Myocyte (in vitro differentiated cells): ENCODE results near the gene CAVIN4. TPM values are rescaled to one million over a fixed set of nuclear protein-coding genes. Genes with fewer than 3 reads are reported as not detected.

Experiments
- DNase-seq: peaks from one replicate; pipeline ENCODE4 v3.0.0-alpha.2; 2012; ENCODE audit warnings: low read depth
- total RNA-seq: library from RNA; depleted of rRNA; stranded (reverse); fragments of >200 nt; gene quantifications from 2 replicates; pipeline ENCODE4 v1.2.3, GENCODE V29; 2014

CAVIN4 gene
- total RNA-seq, 1 donor from 2014 or later = 311 TPM

DNA sequence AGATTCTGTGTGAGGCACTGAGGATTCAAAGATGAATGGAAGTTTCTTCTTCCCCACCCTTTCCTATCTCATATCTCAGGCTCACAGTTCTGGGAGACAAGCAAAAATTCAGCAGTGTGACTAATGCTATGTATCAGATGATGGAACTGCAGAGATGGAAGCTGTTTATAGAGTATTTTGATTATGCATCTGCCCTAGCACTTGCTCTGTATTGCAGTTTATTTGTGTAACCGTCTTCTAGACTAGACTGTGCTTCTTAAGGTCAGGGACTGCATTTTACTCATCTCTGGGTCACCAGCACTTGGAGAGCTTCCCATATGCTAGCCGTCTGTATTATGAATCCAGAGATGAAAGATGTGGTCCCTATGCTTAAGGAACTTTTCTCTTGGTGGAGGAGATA lies 12.6 kb downstream of the CAVIN4 start:
- no peak for DNase-seq

DNA sequence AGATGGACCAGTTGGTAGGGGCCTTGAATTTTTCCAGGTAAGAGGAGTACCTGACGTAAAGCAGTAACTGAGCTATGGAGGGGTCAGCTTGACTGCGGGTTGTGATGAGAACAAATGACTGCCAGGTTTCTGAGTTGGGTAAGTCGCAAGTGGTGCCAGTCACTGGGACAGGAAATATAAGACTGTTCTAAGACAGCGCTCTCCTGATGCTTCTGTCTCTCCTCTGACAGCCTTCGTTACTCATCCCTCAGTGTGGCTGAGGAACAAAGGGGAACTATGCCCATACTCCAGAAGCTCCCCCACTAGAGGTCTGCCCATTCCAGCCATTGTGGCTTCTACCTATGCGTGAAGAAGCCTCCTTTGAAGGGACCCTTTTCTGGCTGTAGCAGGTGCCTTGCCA lies 13.3 kb downstream of the CAVIN4 start:
- DNase-seq = no peak

GRCh38 chr9:100591639-100592412 lies 13.9 kb downstream of the CAVIN4 start:
- peak; percentile 83 for DNase-seq

DNA sequence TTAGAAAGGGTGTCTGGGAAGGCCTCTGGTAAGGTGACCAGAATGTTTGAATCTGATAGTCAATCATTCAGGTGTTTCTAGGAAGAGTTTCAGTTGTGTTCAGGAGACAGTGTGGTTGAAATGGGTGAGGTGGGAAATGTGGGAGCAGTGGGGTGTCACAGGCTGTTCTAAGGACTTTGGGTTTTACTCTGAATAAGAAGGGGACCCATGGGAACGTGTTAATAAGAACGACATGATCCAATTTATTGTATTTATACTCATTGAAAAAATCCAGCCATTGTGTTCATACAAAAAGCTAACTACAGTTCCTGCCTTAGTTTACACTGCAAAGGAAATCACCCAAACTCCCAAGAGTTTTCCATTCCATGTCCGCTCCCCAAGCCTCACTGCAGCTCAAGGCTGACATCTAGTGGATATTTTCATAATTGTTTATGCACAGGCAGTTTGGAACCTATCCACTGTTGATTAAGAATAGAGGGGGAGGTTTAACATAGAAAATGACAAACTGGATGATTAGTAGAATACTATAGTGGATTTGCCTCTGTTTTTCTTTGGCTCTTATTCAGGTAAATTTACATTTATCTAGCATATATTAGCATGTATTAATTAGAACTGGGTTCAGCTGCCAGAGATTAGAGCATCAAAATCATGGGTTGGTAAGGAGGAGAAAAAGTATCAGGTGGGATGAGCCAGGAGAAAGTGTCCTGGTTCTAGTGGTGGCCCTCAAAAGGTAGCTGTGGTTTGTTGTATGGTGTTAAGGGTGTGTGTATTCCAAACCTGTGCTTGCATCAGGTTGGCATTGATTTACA lies 17.7 kb downstream of the CAVIN4 start:
- DNase-seq = peak; percentile 82

DNA sequence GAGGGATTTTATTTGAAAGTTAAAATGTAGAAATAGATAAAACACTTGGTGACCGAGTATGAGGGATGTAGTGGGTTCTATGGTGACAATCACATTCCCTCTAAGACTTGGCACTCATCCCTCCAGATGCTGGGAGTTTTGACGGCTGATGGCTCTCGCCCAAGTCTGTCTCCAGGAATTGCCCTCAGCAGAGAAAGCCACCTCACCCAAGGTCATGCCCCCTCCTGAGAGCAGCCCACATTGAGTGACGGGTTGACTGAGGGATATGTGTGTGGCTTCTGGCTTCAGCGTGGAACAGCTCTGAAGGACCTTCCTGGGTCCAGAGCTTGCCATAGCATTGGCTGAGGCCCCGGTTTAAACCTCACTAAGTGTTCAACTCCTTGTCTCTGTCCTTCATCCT lies 19.4 kb downstream of the CAVIN4 start:
- no peak for DNase-seq

GRCh38 chr9:100598641-100599145 lies 20.8 kb downstream of the CAVIN4 start:
- DNase-seq = peak; percentile 75

GRCh38 chr9:100600521-100601079 lies 22.7 kb downstream of the CAVIN4 start:
- DNase-seq = peak; percentile 99

GRCh38 chr9:100601216-100601615 lies 23.3 kb downstream of the CAVIN4 start:
- peak; percentile 74 for DNase-seq

DNA sequence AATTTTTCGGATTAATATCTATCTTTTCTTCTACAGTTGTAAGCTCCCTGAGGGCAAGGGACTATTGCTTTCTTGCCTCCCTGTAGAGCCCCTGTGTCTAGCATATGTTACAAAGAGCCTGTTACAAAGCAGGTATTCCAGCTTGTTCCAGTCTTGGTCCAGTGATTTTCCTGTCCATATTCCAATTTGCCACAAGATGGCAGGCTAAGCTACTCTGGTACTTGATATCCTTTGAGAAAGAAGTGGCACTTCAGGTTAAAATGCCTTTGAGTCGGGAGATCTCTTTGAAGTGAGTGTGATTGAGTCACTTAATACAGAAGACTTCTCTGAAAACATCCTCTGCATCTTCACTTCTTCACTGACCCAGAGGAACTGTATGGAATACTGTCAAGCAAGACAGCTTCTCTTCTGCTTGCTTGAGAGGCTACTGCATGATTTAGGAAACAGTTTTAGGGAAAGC lies 24.5 kb downstream of the CAVIN4 start:
- peak; percentile 78 for DNase-seq

GRCh38 chr9:100605405-100605804 lies 27.5 kb downstream of the CAVIN4 start:
- DNase-seq = no peak

DNA sequence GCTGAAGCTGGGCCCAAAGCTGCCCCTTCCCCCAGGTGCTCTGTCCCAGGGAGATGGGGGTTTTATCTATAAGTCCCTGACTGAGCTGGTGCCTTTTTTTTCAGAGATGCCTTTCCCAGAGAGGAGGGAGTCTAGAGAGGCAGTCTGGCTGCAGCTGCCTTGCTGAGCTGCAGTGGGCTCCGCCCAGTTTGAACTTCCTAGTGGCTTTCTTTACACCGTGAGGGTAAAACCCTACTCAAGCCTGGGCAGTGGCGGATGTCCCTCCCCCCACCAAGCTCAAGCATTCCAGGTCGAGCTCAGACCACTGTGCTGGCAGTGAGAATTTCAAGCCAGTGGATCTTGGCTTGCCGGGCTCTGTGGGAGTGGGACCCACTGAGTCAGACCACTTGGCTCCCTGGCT lies 41.3 kb downstream of the CAVIN4 start:
- DNase-seq = no peak

DNA sequence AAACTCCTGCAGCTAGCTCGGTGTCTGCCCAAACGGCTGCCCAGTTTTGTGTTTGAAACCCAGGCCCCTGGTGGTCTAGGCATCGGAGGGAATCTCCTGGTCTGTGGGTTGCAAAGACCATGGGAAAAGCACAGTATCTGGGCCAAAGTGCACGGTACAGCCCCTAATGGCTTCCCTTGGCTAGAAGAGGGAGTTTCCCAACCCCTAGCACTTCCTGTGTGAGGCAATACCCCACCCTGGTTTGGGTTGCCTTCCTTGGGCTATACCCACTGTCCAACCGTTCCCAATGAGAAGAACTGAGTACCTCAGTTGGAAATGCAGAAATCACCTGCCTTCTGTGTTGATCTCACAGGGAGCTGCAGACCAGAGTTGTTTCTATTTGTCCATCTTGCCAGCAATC lies 41.8 kb downstream of the CAVIN4 start:
- no peak for DNase-seq

DNA sequence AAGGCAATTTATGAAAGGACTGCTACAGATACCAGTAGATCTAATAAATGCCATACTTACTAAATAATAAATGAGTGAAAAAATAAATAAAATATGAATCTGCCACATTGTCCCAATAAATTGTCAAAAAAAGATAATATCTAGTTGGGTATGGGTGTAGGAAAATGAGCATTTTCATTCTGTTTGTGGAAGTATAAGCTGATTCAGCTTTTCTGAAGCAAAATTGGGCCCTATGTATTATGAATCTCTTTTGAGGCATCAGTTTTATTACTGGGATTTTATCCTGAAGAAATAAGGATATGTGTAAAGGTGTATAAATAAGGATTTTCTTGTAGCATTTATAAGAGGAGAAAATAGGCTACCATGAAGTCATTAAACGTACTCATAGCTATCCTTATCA lies 46.1 kb downstream of the CAVIN4 start:
- no peak for DNase-seq

DNA sequence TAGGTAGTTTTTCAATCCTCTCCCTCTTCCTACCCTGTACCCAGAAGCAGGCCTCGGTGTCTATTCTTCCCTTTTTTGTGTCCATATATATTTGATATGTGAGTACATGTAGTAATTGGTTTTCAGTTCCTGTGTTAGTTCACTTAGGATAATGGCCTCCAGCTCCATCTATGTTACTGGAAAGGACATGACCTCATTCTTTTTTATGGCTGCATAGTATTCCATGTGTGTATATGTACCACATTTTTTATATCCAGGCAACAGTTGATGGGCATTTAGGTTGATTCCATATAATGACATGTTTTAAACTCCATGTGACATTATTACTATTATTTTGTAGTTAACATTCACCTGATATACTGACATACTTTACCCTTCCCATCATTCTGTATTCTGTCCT lies 49.1 kb downstream of the CAVIN4 start:
- no peak for DNase-seq

GRCh38 chr9:100637787-100638186 lies 59.9 kb downstream of the CAVIN4 start:
- DNase-seq = no peak

Other genes starting within 250 kb of the CAVIN4 start
- 27.9 and 31.4 TPM in 2 replicates for gene TEX10, start 225.1 kb upstream of the CAVIN4 start, total RNA-seq
- 51.6 and 64.7 TPM in 2 replicates for gene MSANTD3, start 150.9 kb upstream of the CAVIN4 start, total RNA-seq
- gene TMEFF1, start 104.9 kb upstream of the CAVIN4 start, total RNA-seq = 5.6 and 8.0 TPM in 2 replicates